ENCODE data around the gene P3H1.

Gene P3H1

DNA sequence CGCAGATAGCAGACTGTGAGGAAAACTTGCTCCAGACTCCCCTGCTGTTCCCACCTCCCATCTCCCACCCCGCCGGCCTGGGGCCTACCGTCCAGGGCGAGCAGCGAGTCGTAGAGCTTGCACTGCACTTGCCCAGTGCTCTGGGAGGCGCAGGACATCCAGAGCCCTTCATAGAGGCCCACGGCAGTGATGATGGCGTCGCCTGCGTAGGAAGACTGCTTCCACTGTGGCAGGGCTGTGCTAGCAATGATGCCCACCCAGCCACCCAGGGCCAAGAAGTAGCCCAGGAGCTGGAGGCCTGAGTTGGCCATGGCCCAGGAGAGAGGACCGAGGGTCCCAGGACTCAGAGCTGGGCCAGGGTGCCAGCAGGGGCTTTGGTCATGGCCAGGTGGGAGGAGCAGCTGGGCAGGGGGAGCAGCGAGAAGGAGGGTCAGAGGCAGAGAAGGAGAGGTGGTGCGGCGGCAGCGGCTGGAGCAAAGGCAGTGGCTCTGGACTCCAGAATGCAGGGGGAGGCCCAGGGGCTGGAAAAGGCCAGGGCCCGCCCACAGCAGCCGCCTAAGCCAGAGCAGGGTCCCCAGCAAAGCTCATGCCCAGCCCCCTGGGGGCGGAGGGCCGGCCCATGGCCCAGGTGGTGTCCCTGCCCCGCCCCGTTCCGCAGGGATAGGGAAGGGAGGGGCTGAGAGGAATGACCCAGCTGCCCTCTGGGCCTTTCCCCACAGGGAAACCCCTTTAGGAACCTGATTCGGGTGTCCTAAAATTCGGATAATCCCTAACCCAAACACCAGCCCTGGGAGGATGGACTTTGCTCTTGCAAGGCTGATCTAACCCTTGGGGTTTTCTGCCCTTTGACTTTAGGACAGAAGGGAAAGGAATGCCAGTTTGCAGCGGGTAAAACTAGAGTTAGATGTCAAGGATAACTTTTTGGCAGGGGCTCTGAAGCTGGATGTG, 26.8 kb downstream of the P3H1 start, which contains the start of gene CLDN19:
Gene CLDN19, minus strand, starts transcription at position 484 of the 948 bp plus-strand sequence. Its CDS starts 173 bp downstream, at position 311.
- Histone ChIP-seq H2BK120ac (ENCODE audit: low read depth, low read length) (no peak within 1 kb of the TSS), H3K4me3 (ENCODE audit: insufficient read depth in 1 of 2, low read depth in 1 of 2, low read length in 2 of 2) (no peak within 1 kb of the TSS), H3K4ac (ENCODE audit: low read depth in 1 of 2, low read length in 2 of 2) (no peak within 1 kb of the TSS), H4K91ac (ENCODE audit: low read length) (no peak within 1 kb of the TSS), H3K14ac (ENCODE audit: low read length in 2 of 2) (peak within 1 kb of the TSS in 1 of 2 experiments; percentile 82), H3K27me3 (ENCODE audit: control insufficient read depth in 1 of 2, insufficient read depth in 1 of 2, low read length in 2 of 2) (no peaks in the 10 kb centered on the region), H3K23ac (ENCODE audit: low read length in 2 of 2) (no peak within 1 kb of the TSS), H2BK15ac (ENCODE audit: low read depth, poor library complexity, severe bottlenecking) (no peak within 1 kb of the TSS), H2BK12ac (ENCODE audit: low read length in 2 of 2) (no peak within 1 kb of the TSS), H3K4me2 (ENCODE audit: low read length, poor library complexity, severe bottlenecking) (no peak within 1 kb of the TSS), H3K36me3 (ENCODE audit: control insufficient read depth in 1 of 2, insufficient read depth in 2 of 2, low read depth in 1 of 2, low read length in 2 of 2) (no peaks in the 10 kb centered on the region), H3K9ac (ENCODE audit: low read length) (no peak within 1 kb of the TSS), H2AK5ac (ENCODE audit: low read length, severe bottlenecking) (no peak within 1 kb of the TSS), H2BK5ac (ENCODE audit: low read depth, low read length, poor library complexity, severe bottlenecking) (no peak within 1 kb of the TSS), H3K79me1 (replicated peaks; ENCODE audit: low read length, poor library complexity, severe bottlenecking) (no peaks in the 10 kb centered on the region), H3K4me1 (ENCODE audit: control insufficient read depth, insufficient read depth, low read depth, low read length) (peaks cover 3% of the 10 kb centered on the region), H3K27ac (ENCODE audit: low read length, poor library complexity, severe bottlenecking) (no peak within 1 kb of the TSS), H2AFZ (ENCODE audit: low read depth, low read length) (peak within 1 kb of the TSS; percentile 5), H3K18ac (ENCODE audit: low read depth in 1 of 2, low read length in 2 of 2) (no peak within 1 kb of the TSS), H3K9me3 (ENCODE audit: control insufficient read depth, low read length) (no peaks in the 10 kb centered on the region), H4K8ac (ENCODE audit: low read length) (no peak within 1 kb of the TSS)
- DNase-seq = no peak
- WGBS = 54% methylated on average over 25 of the region's 27 CpGs

DNA sequence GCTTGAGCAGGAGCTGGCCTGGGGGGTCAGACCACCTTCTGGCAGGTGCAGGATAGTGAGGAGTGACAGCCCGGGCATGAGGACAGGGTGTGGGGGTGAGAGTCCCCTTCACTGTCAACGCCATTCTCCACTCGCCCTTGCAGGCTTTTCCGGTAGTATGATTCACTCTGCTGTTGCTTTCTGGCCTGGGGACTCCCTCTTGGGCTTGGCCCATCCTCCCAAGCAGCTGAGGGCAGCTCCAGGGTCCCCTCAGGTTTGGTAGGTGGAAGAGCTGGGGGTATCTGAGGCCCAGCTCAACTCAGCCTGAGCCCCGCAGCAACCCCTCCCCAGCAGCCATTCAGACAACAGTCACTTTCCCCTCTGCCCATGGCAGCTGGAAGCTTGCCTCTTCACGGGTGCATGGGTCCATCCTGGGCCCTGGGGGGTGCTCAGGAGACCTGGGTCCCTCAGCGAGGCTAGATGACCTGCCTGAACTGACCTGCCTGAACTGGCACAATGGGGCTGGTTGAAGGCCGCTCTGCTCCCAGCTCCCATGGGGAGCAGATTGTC, 28.1 kb downstream of the P3H1 start:
- no peak overlapping the region for H3K9ac ChIP-seq (ENCODE audit: low read length)
- H3K23ac ChIP-seq (ENCODE audit: low read length in 2 of 2) = no peak overlapping the region
- H2BK5ac ChIP-seq (ENCODE audit: low read depth, low read length, poor library complexity, severe bottlenecking) = no peak overlapping the region
- H2AFZ ChIP-seq (ENCODE audit: low read depth, low read length) = no peak overlapping the region
- H3K79me1 ChIP-seq (replicated peaks; ENCODE audit: low read length, poor library complexity, severe bottlenecking) = no peaks in the 10 kb centered on the region
- no peak overlapping the region for H4K8ac ChIP-seq (ENCODE audit: low read length)
- no peak overlapping the region for H2BK120ac ChIP-seq (ENCODE audit: low read depth, low read length)
- H3K9me3 ChIP-seq (ENCODE audit: control insufficient read depth, low read length) = no peaks in the 10 kb centered on the region
- peaks cover 3% of the 10 kb centered on the region for H3K4me1 ChIP-seq (ENCODE audit: control insufficient read depth, insufficient read depth, low read depth, low read length)
- no peak overlapping the region for H3K4me2 ChIP-seq (ENCODE audit: low read length, poor library complexity, severe bottlenecking)
- no peaks in the 10 kb centered on the region for H3K36me3 ChIP-seq (ENCODE audit: control insufficient read depth in 1 of 2, insufficient read depth in 2 of 2, low read depth in 1 of 2, low read length in 2 of 2)
- no peak overlapping the region for H3K27ac ChIP-seq (ENCODE audit: low read length, poor library complexity, severe bottlenecking)
- H4K91ac ChIP-seq (ENCODE audit: low read length) = no peak overlapping the region
- H3K18ac ChIP-seq (ENCODE audit: low read depth in 1 of 2, low read length in 2 of 2) = no peak overlapping the region
- H3K27me3 ChIP-seq (ENCODE audit: control insufficient read depth in 1 of 2, insufficient read depth in 1 of 2, low read length in 2 of 2) = no peaks in the 10 kb centered on the region
- H3K4ac ChIP-seq (ENCODE audit: low read depth in 1 of 2, low read length in 2 of 2) = no peak overlapping the region
- 82% methylated on average over 7 of the region's 8 CpGs for WGBS
- no peak overlapping the region for H3K4me3 ChIP-seq (ENCODE audit: insufficient read depth in 1 of 2, low read depth in 1 of 2, low read length in 2 of 2)
- H2BK12ac ChIP-seq (ENCODE audit: low read length in 2 of 2) = no peak overlapping the region
- H3K14ac ChIP-seq (ENCODE audit: low read length in 2 of 2) = no peak overlapping the region
- no peak for DNase-seq
- no peak overlapping the region for H2BK15ac ChIP-seq (ENCODE audit: low read depth, poor library complexity, severe bottlenecking)
- no peak overlapping the region for H2AK5ac ChIP-seq (ENCODE audit: low read length, severe bottlenecking)

DNA sequence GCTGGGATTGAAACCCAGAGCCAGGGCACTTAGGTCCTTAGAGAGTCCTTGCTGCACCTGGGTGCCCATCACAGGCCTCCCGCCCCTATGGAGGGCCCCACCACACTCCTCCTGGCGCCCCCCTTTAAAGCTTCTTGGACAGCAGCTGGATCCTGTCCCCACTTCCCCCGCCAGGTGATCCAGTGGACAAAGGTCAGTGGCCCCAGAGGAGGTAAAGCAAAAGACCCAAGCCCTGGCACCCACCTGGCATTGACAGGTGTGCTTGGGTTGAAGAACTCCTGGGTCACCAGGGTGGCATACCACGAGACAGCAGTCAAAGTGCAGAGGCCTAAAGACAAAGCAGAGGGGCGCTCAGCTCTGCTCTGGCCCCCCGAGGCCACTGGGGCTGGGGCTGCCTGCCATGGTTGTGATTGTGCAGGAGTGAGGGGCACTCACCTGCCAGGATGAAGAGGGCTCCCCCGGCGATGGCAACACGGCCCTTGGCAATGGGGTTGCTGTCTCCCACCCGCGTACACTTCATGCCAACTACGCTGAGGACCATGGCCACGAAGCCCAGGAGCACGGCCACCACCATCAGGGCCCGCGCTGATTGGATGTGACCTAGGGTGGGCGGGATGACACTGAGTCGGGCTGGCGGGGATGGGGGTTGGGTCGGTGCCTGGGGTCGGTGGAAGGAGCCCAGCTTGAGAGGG, 28.7 kb downstream of the P3H1 start:
- no peak overlapping the region for H3K4me3 ChIP-seq (ENCODE audit: insufficient read depth in 1 of 2, low read depth in 1 of 2, low read length in 2 of 2)
- H4K91ac ChIP-seq (ENCODE audit: low read length) = no peak overlapping the region
- no peaks in the 10 kb centered on the region for H3K9me3 ChIP-seq (ENCODE audit: control insufficient read depth, low read length)
- H3K27me3 ChIP-seq (ENCODE audit: control insufficient read depth in 1 of 2, insufficient read depth in 1 of 2, low read length in 2 of 2) = no peaks in the 10 kb centered on the region
- H3K79me1 ChIP-seq (replicated peaks; ENCODE audit: low read length, poor library complexity, severe bottlenecking) = no peaks in the 10 kb centered on the region
- no peak overlapping the region for H2BK5ac ChIP-seq (ENCODE audit: low read depth, low read length, poor library complexity, severe bottlenecking)
- no peak overlapping the region for H3K23ac ChIP-seq (ENCODE audit: low read length in 2 of 2)
- H2BK15ac ChIP-seq (ENCODE audit: low read depth, poor library complexity, severe bottlenecking) = no peak overlapping the region
- H3K27ac ChIP-seq (ENCODE audit: low read length, poor library complexity, severe bottlenecking) = no peak overlapping the region
- WGBS = 90% methylated on average over 21 of the region's 21 CpGs
- H2AFZ ChIP-seq (ENCODE audit: low read depth, low read length) = no peak overlapping the region
- no peak overlapping the region for H4K8ac ChIP-seq (ENCODE audit: low read length)
- H3K4ac ChIP-seq (ENCODE audit: low read depth in 1 of 2, low read length in 2 of 2) = no peak overlapping the region
- H3K36me3 ChIP-seq (ENCODE audit: control insufficient read depth in 1 of 2, insufficient read depth in 2 of 2, low read depth in 1 of 2, low read length in 2 of 2) = no peaks in the 10 kb centered on the region
- H3K14ac ChIP-seq (ENCODE audit: low read length in 2 of 2) = peak overlapping the region in 1 of 2 experiments; percentile 30
- H3K9ac ChIP-seq (ENCODE audit: low read length) = no peak overlapping the region
- H2BK120ac ChIP-seq (ENCODE audit: low read depth, low read length) = no peak overlapping the region
- H3K18ac ChIP-seq (ENCODE audit: low read depth in 1 of 2, low read length in 2 of 2) = no peak overlapping the region
- H2AK5ac ChIP-seq (ENCODE audit: low read length, severe bottlenecking) = no peak overlapping the region
- no peak overlapping the region for H2BK12ac ChIP-seq (ENCODE audit: low read length in 2 of 2)
- DNase-seq = no peak
- peaks cover 3% of the 10 kb centered on the region for H3K4me1 ChIP-seq (ENCODE audit: control insufficient read depth, insufficient read depth, low read depth, low read length)
- H3K4me2 ChIP-seq (ENCODE audit: low read length, poor library complexity, severe bottlenecking) = no peak overlapping the region

DNA sequence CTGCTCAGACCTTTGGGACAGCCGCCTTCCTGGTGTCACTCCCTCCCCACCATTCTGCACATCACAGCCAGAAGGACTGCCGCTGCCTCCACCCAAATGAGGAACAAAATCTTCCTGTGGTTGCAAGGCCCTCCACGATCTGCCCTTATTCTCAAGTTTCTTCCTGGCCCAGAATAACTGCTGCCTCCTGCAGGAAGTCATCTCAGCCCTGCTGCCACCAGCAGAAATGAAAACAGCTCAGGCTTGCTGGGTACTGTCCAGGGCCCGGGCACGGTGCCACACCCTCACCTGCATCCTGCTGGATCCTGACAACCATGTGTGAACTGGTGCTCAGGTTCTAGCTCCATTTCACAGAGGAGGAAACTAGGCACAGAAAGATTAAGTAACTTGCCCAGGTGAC, 29.6 kb downstream of the P3H1 start:
- H2BK5ac ChIP-seq (ENCODE audit: low read depth, low read length, poor library complexity, severe bottlenecking) = no peak overlapping the region
- no peak overlapping the region for H3K23ac ChIP-seq (ENCODE audit: low read length in 2 of 2)
- H3K27me3 ChIP-seq (ENCODE audit: control insufficient read depth in 1 of 2, insufficient read depth in 1 of 2, low read length in 2 of 2) = no peaks in the 10 kb centered on the region
- no peak overlapping the region for H3K18ac ChIP-seq (ENCODE audit: low read depth in 1 of 2, low read length in 2 of 2)
- H3K9me3 ChIP-seq (ENCODE audit: control insufficient read depth, low read length) = no peaks in the 10 kb centered on the region
- H3K4me1 ChIP-seq (ENCODE audit: control insufficient read depth, insufficient read depth, low read depth, low read length) = peaks cover 3% of the 10 kb centered on the region
- H3K4me3 ChIP-seq (ENCODE audit: insufficient read depth in 1 of 2, low read depth in 1 of 2, low read length in 2 of 2) = no peak overlapping the region
- no peak overlapping the region for H3K14ac ChIP-seq (ENCODE audit: low read length in 2 of 2)
- WGBS = 83% methylated on average over 5 of the region's 5 CpGs
- DNase-seq = no peak
- H3K4ac ChIP-seq (ENCODE audit: low read depth in 1 of 2, low read length in 2 of 2) = no peak overlapping the region
- no peak overlapping the region for H4K91ac ChIP-seq (ENCODE audit: low read length)
- H2AK5ac ChIP-seq (ENCODE audit: low read length, severe bottlenecking) = no peak overlapping the region
- no peak overlapping the region for H2BK120ac ChIP-seq (ENCODE audit: low read depth, low read length)
- H2BK12ac ChIP-seq (ENCODE audit: low read length in 2 of 2) = no peak overlapping the region
- no peaks in the 10 kb centered on the region for H3K79me1 ChIP-seq (replicated peaks; ENCODE audit: low read length, poor library complexity, severe bottlenecking)
- H3K4me2 ChIP-seq (ENCODE audit: low read length, poor library complexity, severe bottlenecking) = no peak overlapping the region
- H3K27ac ChIP-seq (ENCODE audit: low read length, poor library complexity, severe bottlenecking) = no peak overlapping the region
- H3K36me3 ChIP-seq (ENCODE audit: control insufficient read depth in 1 of 2, insufficient read depth in 2 of 2, low read depth in 1 of 2, low read length in 2 of 2) = no peaks in the 10 kb centered on the region
- H2AFZ ChIP-seq (ENCODE audit: low read depth, low read length) = no peak overlapping the region
- no peak overlapping the region for H2BK15ac ChIP-seq (ENCODE audit: low read depth, poor library complexity, severe bottlenecking)
- H3K9ac ChIP-seq (ENCODE audit: low read length) = no peak overlapping the region
- H4K8ac ChIP-seq (ENCODE audit: low read length) = no peak overlapping the region
